HG02571 (cell line): ENCODE results near the gene ADD3.

ENCODE experiments used
- ATAC-seq: cut with Tn5 transposase; IDR thresholded peaks from one replicate; pipeline ENCODE4 v1.9.1; 2021; ENCODE audit warnings: mild to moderate bottlenecking, moderate library complexity; ENCODE audit not compliant: unreplicated experiment

ADD3 gene

DNA sequence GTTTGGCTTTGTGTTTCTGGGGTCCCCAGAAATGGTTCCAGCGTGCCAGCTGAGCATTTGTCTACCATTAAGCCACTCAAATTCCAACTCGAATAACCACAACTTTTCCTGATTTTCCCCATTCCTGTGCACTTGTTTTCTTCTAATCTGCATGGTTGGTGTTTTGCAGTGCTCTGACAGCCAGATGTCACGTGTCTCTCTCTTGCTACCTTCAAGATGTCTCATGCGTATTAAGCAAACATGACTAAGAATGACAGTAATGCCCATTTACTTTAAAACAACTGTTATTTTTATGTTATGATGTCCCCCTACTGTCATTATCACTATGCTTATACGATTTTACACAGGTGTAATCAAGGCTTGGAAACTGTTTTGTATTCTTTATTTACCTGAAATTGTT, 164.4 kb downstream of the ADD3 start:
- no peak for ATAC-seq

- ATAC-seq, result no peak
These were observed 166.4 kb downstream of the ADD3 start for GRCh38 chr10:110174201-110174600.

DNA sequence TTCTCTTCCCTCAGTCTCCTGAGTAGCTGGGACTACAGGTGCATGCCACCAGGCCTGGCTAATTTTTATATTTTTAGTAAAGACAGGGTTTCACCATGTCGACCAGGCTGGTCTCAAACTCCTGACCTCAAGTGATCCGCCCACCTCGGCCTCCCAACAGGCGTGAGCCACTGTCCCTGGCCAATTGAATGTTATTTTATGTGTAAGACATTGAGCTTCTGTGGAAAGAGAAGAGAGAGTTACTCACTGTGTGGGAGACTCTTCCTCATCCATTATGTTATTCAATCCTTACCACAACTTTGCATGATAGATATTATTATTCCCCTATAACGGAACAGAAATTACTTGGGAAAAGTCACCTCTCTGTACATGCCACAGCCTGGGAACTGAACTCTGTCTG, 167.0 kb downstream of the ADD3 start:
- no peak for ATAC-seq

GRCh38 chr10:110175406-110175805, 167.6 kb downstream of the ADD3 start:
- no peak for ATAC-seq

- ATAC-seq, result no peak
These were observed 168.6 kb downstream of the ADD3 start for GRCh38 chr10:110176141-110177030.

GRCh38 chr10:110179220-110179619, 171.4 kb downstream of the ADD3 start:
- ATAC-seq, result no peak

DNA sequence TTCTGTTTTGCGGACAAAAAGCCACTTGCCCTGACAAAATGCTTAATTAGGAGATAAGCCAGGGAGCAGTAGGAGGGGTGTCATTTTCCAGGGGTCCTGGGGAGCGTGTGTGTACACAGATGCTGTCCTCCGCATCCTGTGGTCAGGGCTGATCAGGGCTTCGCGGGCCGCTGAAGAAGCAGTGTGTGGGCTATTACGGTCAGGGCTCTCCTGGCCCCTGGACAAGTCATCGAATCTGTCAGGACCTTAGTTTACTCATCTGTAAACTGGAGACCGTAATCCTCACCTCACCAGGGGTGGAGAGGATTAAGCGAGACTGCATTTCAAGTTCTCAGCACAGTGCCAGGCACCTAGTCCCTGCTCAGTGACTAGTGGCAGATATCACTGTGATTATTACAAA, 173.7 kb downstream of the ADD3 start:
- no peak for ATAC-seq

DNA sequence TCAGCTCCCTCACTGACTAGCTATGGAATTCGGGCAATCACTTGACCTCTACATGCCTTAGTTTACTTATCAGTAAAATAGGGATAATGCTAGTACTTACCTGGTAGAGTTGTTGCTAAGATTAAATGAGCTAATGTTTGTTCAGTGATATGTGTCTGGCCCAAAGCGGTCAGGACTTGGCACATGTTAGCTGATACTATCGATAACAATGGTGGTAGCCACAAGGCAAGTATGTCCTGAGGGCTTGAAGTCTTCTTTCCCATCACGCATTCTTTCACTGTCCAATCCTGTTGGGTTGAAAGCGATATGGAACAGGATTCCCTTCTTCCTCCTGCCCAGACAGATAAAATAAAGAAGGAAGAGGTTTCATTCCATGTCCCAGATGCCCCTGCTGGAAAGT, 174.1 kb downstream of the ADD3 start:
- no peak for ATAC-seq

DNA sequence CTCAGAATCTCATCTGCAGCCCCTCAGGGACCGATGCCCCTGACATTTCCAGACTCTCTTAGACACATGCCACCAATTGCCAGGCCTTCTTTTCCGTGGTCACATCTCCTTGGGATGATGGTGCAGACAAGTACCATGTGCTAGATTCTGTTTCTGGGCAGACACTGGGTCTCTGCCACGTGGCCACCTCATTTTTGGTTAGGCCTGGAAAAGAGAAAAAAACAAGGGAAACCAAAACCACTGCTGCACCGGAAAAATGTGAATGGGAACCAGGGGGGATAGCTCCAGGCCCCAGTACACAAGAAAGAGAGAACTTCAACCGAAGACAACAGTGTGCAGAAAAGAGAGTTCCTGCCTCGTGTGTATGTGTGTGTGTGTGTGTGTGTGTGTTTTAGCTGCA, 176.6 kb downstream of the ADD3 start:
- ATAC-seq, result no peak
